K562 (cell line): ENCODE data around the gene NKIRAS2. TPM values are rescaled to one million over a fixed set of nuclear protein-coding genes. Genes with fewer than 3 reads are reported as not detected.

ENCODE experiments used
- ATAC-seq: fragments of 200-7000 bp; cut with Tn5 transposase; 3 replicates; pipeline ENCODE4 v1.9.1; 2020; ENCODE audit warnings: moderate library complexity
- Bru-seq: library from RNA; stranded (reverse); fragments of 400-500 nt; gene quantifications from one replicate; lab custom pipeline; 2021; lab: Mats Ljungman, UMichigan
- BruChase-seq, 2 experiments: library from RNA; stranded (reverse); fragments of 400-500 nt; gene quantifications; one replicate each; lab custom pipeline; 2021; lab: Mats Ljungman, UMichigan
- BruUV-seq: library from RNA; stranded (reverse); fragments of 400-500 nt; replicated peaks from 2 replicates; lab custom pipeline; 2021; lab: Mats Ljungman, UMichigan
- CTCF ChIA-PET: fragments of 300-600 bp; formaldehyde crosslinking; extraction: SDS; loops from one replicate; lab custom pipeline; 2021; ENCODE audit warnings: low intra/inter-chr PET ratio; lab: Yijun Ruan, JAX
- POLR2A ChIA-PET: fragments of 300-600, 350-650 bp; sonication (Branson Sonifier 250); formaldehyde crosslinking; extraction: SDS; loops from one replicate; lab custom pipeline; 2021; ENCODE audit warnings: antibody characterized with exemption, inconsistent platforms; lab: Yijun Ruan, JAX
- DNase-seq, 4 experiments: peaks; one replicate each; pipeline versions ENCODE4 v3.0.0 to v3.0.0-alpha.2; 2011 to 2018; ENCODE audit warnings: low spot score in 3 of 4, mixed read lengths in 3 of 4; ENCODE audit errors: extremely low read depth in 1 of 4
- FAIRE-seq: peaks from 2 replicates; lab custom pipeline; 2011; peaks lifted over from hg19 to GRCh38; lab: Jason Lieb, UNC
- H2AFZ ChIP-seq: 2 replicates; pipeline ENCODE4 v1.6.0; 2011; ENCODE audit warnings: low read depth, low read length, control low read depth, inconsistent platforms
- H3K27ac ChIP-seq: fragments of 200-600 bp; 3 replicates; pipeline ENCODE4 v1.8.0; 2011; ENCODE audit warnings: low read depth, mild to moderate bottlenecking, control low read depth, inconsistent platforms, low read length, moderate library complexity, mixed read lengths; ENCODE audit errors: extremely low read depth
- H3K27me3 ChIP-seq, 2 experiments: fragments of 300-600 bp in 1 of 2; 2 replicates in 1 of 2; 3 replicates in 1 of 2; pipeline versions ENCODE4 v1.6.0 to v1.8.0; 2011; ENCODE audit warnings: inconsistent platforms in 2 of 2, low read length in 2 of 2, mild to moderate bottlenecking in 1 of 2, mixed read lengths in 1 of 2, moderate library complexity in 1 of 2; ENCODE audit not compliant: control insufficient read depth in 2 of 2, insufficient read depth in 2 of 2
- H3K36me3 ChIP-seq: fragments of 300-600 bp; 3 replicates; pipeline ENCODE4 v1.8.0; 2011; ENCODE audit warnings: mild to moderate bottlenecking, low read length, inconsistent platforms; ENCODE audit not compliant: control insufficient read depth, insufficient read depth
- H3K4me1 ChIP-seq, 2 experiments: fragments of 200-600 bp in 1 of 2; replicated peaks in 1 of 2; 2 replicates in 1 of 2; 3 replicates in 1 of 2; pipeline versions ENCODE4 v1.5.1 to v1.8.0; 2011; ENCODE audit warnings: inconsistent platforms in 2 of 2, low read length in 2 of 2, mild to moderate bottlenecking in 1 of 2, mixed read lengths in 1 of 2, moderate library complexity in 1 of 2; ENCODE audit not compliant: control insufficient read depth in 2 of 2, insufficient read depth in 2 of 2
- H3K4me2 ChIP-seq: 2 replicates; pipeline ENCODE4 v1.6.1; 2011; ENCODE audit warnings: low read length, control low read depth, inconsistent platforms, mixed read lengths; ENCODE audit not compliant: insufficient read depth
- H3K4me3 ChIP-seq: fragments of 200-600 bp; sonication (generic), shearing (Covaris generic); 2 replicates; pipeline ENCODE4 v1.5.1; 2016; ENCODE audit warnings: control low read depth, inconsistent platforms
- H3K79me2 ChIP-seq: fragments of 200-600 bp; 3 replicates; pipeline ENCODE4 v1.8.0; 2011; ENCODE audit warnings: low read length, inconsistent platforms; ENCODE audit not compliant: control insufficient read depth, insufficient read depth
- H3K9ac ChIP-seq, 2 experiments: 2 replicates each; pipeline versions ENCODE4 v1.6.0 to v1.6.1; 2011; ENCODE audit warnings: low read depth in 2 of 2, low read length in 2 of 2, control low read depth in 1 of 2, inconsistent platforms in 1 of 2, mild to moderate bottlenecking in 1 of 2, mixed read lengths in 1 of 2; ENCODE audit not compliant: insufficient read depth in 1 of 2
- H3K9me1 ChIP-seq: one replicate; pipeline ENCODE4 v1.6.0; 2011; ENCODE audit warnings: inconsistent platforms, mild to moderate bottlenecking, low read length, moderate library complexity; ENCODE audit not compliant: control insufficient read depth, insufficient read depth
- H3K9me3 ChIP-seq: replicated peaks from 2 replicates; pipeline ENCODE4 v1.5.1; 2011; ENCODE audit warnings: low read depth, low read length, inconsistent platforms; ENCODE audit not compliant: control insufficient read depth, insufficient read depth
- H4K20me1 ChIP-seq: replicated peaks from 2 replicates; pipeline ENCODE4 v1.6.1; 2011; ENCODE audit warnings: low read length, inconsistent platforms, mixed read lengths; ENCODE audit not compliant: control insufficient read depth, insufficient read depth
- ATF1 ChIP-seq, 2 experiments: fragments of 450-650 bp in 1 of 2; IDR thresholded peaks; 2 replicates each; pipeline ENCODE4 v1.6.1; 2016; ENCODE audit warnings: missing compliant biosample characterization in 1 of 2, missing genetic modification characterization in 1 of 2
- BHLHE40 ChIP-seq: IDR thresholded peaks from 2 replicates; pipeline ENCODE4 v1.6.1; 2011; ENCODE audit warnings: low read length, improper control_type of control experiment
- CXXC5 ChIP-seq: fragments of 250-450 bp; sonication (Bioruptor Pico); IDR thresholded peaks from 2 replicates; pipeline ENCODE4 v1.8.0; 2022; ENCODE audit warnings: inconsistent platforms, mild to moderate bottlenecking, moderate library complexity
- HMG20A ChIP-seq: fragments of 450-650 bp; formaldehyde crosslinking; conservative IDR thresholded peaks from 2 replicates; pipeline ENCODE4 v1.4.0; 2020; ENCODE audit warnings: mild to moderate bottlenecking, mixed read lengths
- MAFG ChIP-seq: fragments of 450-650 bp; conservative IDR thresholded peaks from 2 replicates; pipeline ENCODE4 v1.6.1; 2016; ENCODE audit warnings: missing genetic modification characterization, missing compliant biosample characterization
- MEIS2 ChIP-seq: fragments of 450-650 bp; IDR thresholded peaks from 2 replicates; pipeline ENCODE4 v1.6.1; 2014; ENCODE audit warnings: mild to moderate bottlenecking; ENCODE audit not compliant: partially characterized antibody
- NONO ChIP-seq, 2 experiments: fragments of 200-400 bp in 1 of 2; fragments of 450-650 bp in 1 of 2; formaldehyde crosslinking in 1 of 2; IDR thresholded peaks; 2 replicates each; pipeline ENCODE4 v1.6.1; 2017; ENCODE audit warnings: low read depth in 2 of 2, mild to moderate bottlenecking in 2 of 2, moderate library complexity in 2 of 2, low read length in 1 of 2
- PHB2 ChIP-seq: fragments of 450-650 bp; IDR thresholded peaks from 2 replicates; pipeline ENCODE4 v1.6.1; 2017; ENCODE audit warnings: low read depth
- POLR2A ChIP-seq: fragments of 450-650 bp; conservative IDR thresholded peaks from 2 replicates; pipeline ENCODE4 v1.6.1; 2016
- ZFP30 ChIP-seq: fragments of 250-450 bp; sonication (Bioruptor Pico); IDR thresholded peaks from 2 replicates; pipeline ENCODE4 v1.8.0; 2022; ENCODE audit warnings: moderate library complexity, mild to moderate bottlenecking, inconsistent platforms, borderline replicate concordance
- ZKSCAN3 ChIP-seq: fragments of 250-450 bp; sonication (Bioruptor Pico); IDR thresholded peaks from 2 replicates; pipeline ENCODE4 v1.4.0; 2020
- ZNF41 ChIP-seq: fragments of 250-450 bp; sonication (Bioruptor Pico); conservative IDR thresholded peaks from 2 replicates; pipeline ENCODE4 v1.4.0; 2020; ENCODE audit warnings: mild to moderate bottlenecking
- ZNF77 ChIP-seq: fragments of 250-450 bp; sonication (Bioruptor Pico); IDR thresholded peaks from 2 replicates; pipeline ENCODE4 v1.5.0; 2020
- WGBS: fragments of 100-300 bp; shearing (Covaris generic); methylation state at CpG from one replicate; pipeline ENCODE4 v1.1.6; 2016; ENCODE audit warnings: low coverage, mixed read lengths; ENCODE audit not compliant: insufficient coverage; ENCODE audit errors: missing lambda C conversion rate; 5-methylcytosine and 5-hydroxymethylcytosine counted together
- in situ Hi-C: fragments of 300-500 bp; cut with MboI; formaldehyde crosslinking; loops from 4 replicates; pipeline ENCODE4 v1.15.0; 2018; ENCODE audit warnings: inconsistent platforms, mixed read lengths
- intact Hi-C: fragments of 100-400 bp; cut with micrococcal nuclease; formaldehyde crosslinking; loops from 2 replicates; pipeline ENCODE4 v1.14.2; 2022
- long read RNA-seq, 3 experiments: library from polyadenylated mRNA in 2 of 3; library from RNA in 1 of 3; unstranded in 2 of 3; stranded (forward) in 1 of 3; transcript quantifications; one replicate each; pipeline ENCODE4 v2.0.0, GENCODE V29; 2019 to 2022
- polyA minus RNA-seq, 3 experiments: library from RNA; depleted of rRNA, polyadenylated mRNA; stranded (reverse); fragments of >200 nt; gene quantifications; 2 replicates each; pipeline ENCODE4 v1.2.3, GENCODE V29; 2011
- polyA plus RNA-seq, 8 experiments: library from polyadenylated mRNA; depleted of rRNA in 4 of 8; stranded (reverse) in 5 of 8; unstranded in 3 of 8; fragments of >200 nt; fragmentation: Nextera tagmentation in 2 of 8; fragmentation: Illumina TruSeq in 1 of 8; extraction: Ambion mirVana in 2 of 8; extraction: Trizol in 1 of 8; gene quantifications; 2 replicates each; pipeline versions ENCODE4 v1.2.1 to v1.2.3, GENCODE V29; 2011 to 2014; ENCODE audit warnings: inconsistent platforms in 1 of 8, missing spikeins in 1 of 8
- total RNA-seq, 7 experiments: library from RNA; depleted of rRNA in 6 of 7; stranded (reverse); fragments of >200 nt in 6 of 7; fragmentation: Illumina TruSeq in 2 of 7; extraction: Trizol in 2 of 7; gene quantifications; 2 replicates each; pipeline versions ENCODE4 v1.2.1 to v1.2.3, GENCODE V29; 2011 to 2021; ENCODE audit warnings: low replicate concordance in 1 of 7
- TF ChIP-seq, protein P1 (sequence below): fragments of 250-450 bp; sonication (Bioruptor Pico); IDR thresholded peaks from 2 replicates; pipeline ENCODE4 v1.9.0; 2021; ENCODE audit warnings: mild to moderate bottlenecking, inconsistent platforms

The NKIRAS2 gene
- total RNA-seq (2011; cell fraction: chromatin; rRNA removed; ENCODE audit: low replicate concordance) = 17.2 and 40.4 TPM in 2 replicates
- 28.6 and 34.4 TPM in 2 replicates for total RNA-seq (2011; cell fraction: nucleolus; rRNA removed)
- 33.1 and 41.8 TPM in 2 replicates for total RNA-seq (2011; cell fraction: nucleoplasm; rRNA removed)
- total RNA-seq (2014; rRNA removed) = 64.6 and 66.9 TPM in 2 replicates
- 17.9 and 18.7 TPM in 2 replicates for total RNA-seq (2014; rRNA removed; fragmentation: Illumina TruSeq; extraction: Trizol)
- total RNA-seq (2015; rRNA removed; fragmentation: Illumina TruSeq; extraction: Trizol) = 22.1 and 23.1 TPM in 2 replicates
- total RNA-seq (2021) = 37.8 and 45.5 TPM in 2 replicates
- 29.8 and 36.2 TPM in 2 replicates for polyA plus RNA-seq (2011; rRNA removed)
- polyA plus RNA-seq (2011; cell fraction: cytosol; rRNA removed) = 39.9 and 51.1 TPM in 2 replicates
- 23.3 and 30.8 TPM in 2 replicates for polyA plus RNA-seq (2011; cell fraction: nucleus; rRNA removed)
- 35.4 and 103 TPM in 2 replicates for polyA plus RNA-seq (2012)
- 60.7 and 65.5 TPM in 2 replicates for polyA plus RNA-seq (2014; fragmentation: Illumina TruSeq; extraction: Trizol)
- 10 to 100 TPM; 10.1 to 14.6 TPM for polyA plus RNA-seq (2014; fragmentation: Nextera tagmentation; extraction: Ambion mirVana)
- 58.7 and 68.6 TPM in 2 replicates for polyA plus RNA-seq (2014; rRNA removed)
- 18.3 and 23.9 TPM in 2 replicates for polyA minus RNA-seq (2011; rRNA and poly(A)+ RNA removed)
- polyA minus RNA-seq (2011; cell fraction: cytosol; rRNA and poly(A)+ RNA removed) = 18.9 and 19.3 TPM in 2 replicates
- 10.6 and 14.3 TPM in 2 replicates for polyA minus RNA-seq (2011; cell fraction: nucleus; rRNA and poly(A)+ RNA removed)
- percentile 82 among the genes with signal in this experiment for Bru-seq, nascent RNA
- percentile 81 among the genes with signal in this experiment for BruChase-seq, experiment 1, labeled RNA remaining after a 2-hour chase
- percentile 84 among the genes with signal in this experiment for BruChase-seq, experiment 2, labeled RNA remaining after a 6-hour chase
- long read RNA-seq, experiment 1, transcript NKIRAS2-207 (4 exons, 1,461 nt) = minor isoform, 5 of 162 reads
- long read RNA-seq, experiment 1, transcript NKIRAS2-206 (4 exons, 1,909 nt) = major isoform, 30 of 162 reads
- long read RNA-seq, experiment 1, partial matches to known transcripts = 113 of 162 reads
- long read RNA-seq, experiment 1, other reads (novel, unspliced or antisense) = 5 of 162 reads
- long read RNA-seq, experiment 2, full-length matches to known transcripts = 41 of 66 reads
- long read RNA-seq, experiment 2, partial matches to known transcripts = 20 of 66 reads
- long read RNA-seq, experiment 2, other reads (novel, unspliced or antisense) = 5 of 66 reads
- long read RNA-seq, experiment 3, transcript NKIRAS2-206 (4 exons, 1,909 nt) = major isoform, 20 of 35 reads
- long read RNA-seq, experiment 3, partial matches to known transcripts = 0 of 35 reads
- long read RNA-seq, experiment 3, other reads (novel, unspliced or antisense) = 8 of 35 reads

DNA sequence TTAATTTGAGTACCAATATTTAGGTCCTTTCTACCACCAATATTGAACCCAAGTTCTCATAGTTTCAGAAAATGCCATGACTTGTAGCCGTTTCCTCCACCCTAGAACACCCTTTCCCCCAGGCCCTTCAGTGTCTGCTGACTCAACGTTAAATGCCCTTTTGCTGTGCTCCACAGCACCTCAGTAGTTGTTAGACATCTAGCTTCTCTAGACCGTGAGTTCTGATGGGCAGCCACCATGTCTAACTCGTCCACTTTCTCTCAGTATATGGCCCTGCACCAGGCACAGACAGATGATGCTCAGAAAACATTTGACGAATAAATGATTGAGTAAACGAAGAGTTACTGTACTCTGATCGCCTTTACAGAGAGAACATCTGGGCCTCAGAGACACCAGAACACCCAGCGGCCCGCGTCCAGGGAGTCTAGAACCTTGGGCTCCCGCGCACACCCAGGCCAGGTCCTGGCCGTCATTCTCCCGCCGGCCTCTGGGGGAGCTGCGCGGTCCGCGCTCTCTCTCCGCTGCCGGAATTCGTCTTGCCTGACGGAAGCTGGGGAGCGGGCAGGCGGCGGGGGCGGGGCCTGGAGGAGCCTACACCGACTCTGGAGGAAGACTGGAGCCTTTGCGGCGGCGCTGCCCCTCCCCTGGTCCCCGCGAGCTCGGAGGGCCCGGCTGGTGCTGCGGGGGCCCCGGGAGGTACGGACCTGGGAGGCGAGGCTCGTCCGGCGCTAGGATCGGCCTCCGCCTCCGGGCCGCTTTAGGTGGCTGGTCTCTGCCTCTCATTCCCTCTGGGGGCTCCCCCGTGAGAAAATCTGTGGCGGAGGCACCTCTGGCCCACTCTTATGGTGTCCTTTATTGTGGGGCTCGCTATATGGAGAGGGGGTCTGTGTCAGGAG lies at the start of gene NKIRAS2:
Gene NKIRAS2 (plus strand): TSS at position 582 of the 896 bp plus-strand sequence. CDS start 1,488 bp downstream, outside the sequence.
- peak within 1 kb of the TSS; percentile 73 for H3K27ac ChIP-seq
- H3K36me3 ChIP-seq = peaks cover 49% of the 10 kb centered on the region
- no peaks in the 10 kb centered on the region for H3K9me3 ChIP-seq
- peak within 1 kb of the TSS; percentile 91 for H3K4me3 ChIP-seq
- peaks cover 54% of the 10 kb centered on the region for H3K79me2 ChIP-seq
- WGBS = 5% methylated on average over 43 of the region's 49 CpGs
- peak within 1 kb of the TSS; percentile 83 for H3K4me2 ChIP-seq
- H2AFZ ChIP-seq = peak within 1 kb of the TSS; percentile 90
- ATAC-seq = peak; percentile 77
- peaks cover 39 to 45% of the 10 kb centered on the region in 2 experiments for H3K4me1 ChIP-seq
- intact Hi-C loops (loop anchor here (5.0 kb wide), 1 partner anchor 298 kb away; no protein-coding TSS in a partner anchor), in situ Hi-C loops (no loop called here)
- H4K20me1 ChIP-seq = peaks cover 5% of the 10 kb centered on the region; the same call in 1 of the 2 replicates
- ChIA-PET POLR2A (interaction anchor here (0.6 to 2.4 kb wide), 15 partner anchors 9 to 1154 kb away, joined by 3 to 12 read pairs (median 3); partner anchors contain the start of gene CNP), CTCF (interaction anchor here (0.6 to 0.7 kb wide), 2 partner anchors 91 to 102 kb away, joined by 3 read pairs; partner anchors contain the start of gene KAT2A)
- peak; percentile 48 for FAIRE-seq
- peak; percentile 90 to 96 (median 92) for DNase-seq
- H3K9me1 ChIP-seq = no peaks in the 10 kb centered on the region
- BruUV-seq = no TSS peak
- peak within 1 kb of the TSS; percentile 88 to 95 for H3K9ac ChIP-seq
- H3K27me3 ChIP-seq = no peaks in the 10 kb centered on the region
- TF ChIP-seq MAFG (no peak), POLR2A (peak; percentile 80), ZNF77 (no peak), HMG20A (CRISPR knock-in tag) (no peak), ZFP30 (no peak), MEIS2 (peak; percentile 30), BHLHE40 (0 out of 2 replicates have a peak, but pooled peaks have one; percentile 21), ATF1 (CRISPR knock-in tag; IDR thresholded peaks at IDR 0.05) (no peak), ATF1 (tag; IDR thresholded peaks at IDR 0.05) (peak; percentile 57), ZKSCAN3 (CRISPR knock-in tag) (no peak), NONO (IDR thresholded peaks at IDR 0.05; ENCODE audit: low read depth in 2 of 2, low read length in 1 of 2) (peak in 1 of 2 experiments; percentile 55; a peak in 1 of 4 replicates), CXXC5 (CRISPR knock-in tag) (peak; percentile 78), PHB2 (no peak), ZNF41 (CRISPR knock-in tag) (no peak)
- TF ChIP-seq, protein P1, sequence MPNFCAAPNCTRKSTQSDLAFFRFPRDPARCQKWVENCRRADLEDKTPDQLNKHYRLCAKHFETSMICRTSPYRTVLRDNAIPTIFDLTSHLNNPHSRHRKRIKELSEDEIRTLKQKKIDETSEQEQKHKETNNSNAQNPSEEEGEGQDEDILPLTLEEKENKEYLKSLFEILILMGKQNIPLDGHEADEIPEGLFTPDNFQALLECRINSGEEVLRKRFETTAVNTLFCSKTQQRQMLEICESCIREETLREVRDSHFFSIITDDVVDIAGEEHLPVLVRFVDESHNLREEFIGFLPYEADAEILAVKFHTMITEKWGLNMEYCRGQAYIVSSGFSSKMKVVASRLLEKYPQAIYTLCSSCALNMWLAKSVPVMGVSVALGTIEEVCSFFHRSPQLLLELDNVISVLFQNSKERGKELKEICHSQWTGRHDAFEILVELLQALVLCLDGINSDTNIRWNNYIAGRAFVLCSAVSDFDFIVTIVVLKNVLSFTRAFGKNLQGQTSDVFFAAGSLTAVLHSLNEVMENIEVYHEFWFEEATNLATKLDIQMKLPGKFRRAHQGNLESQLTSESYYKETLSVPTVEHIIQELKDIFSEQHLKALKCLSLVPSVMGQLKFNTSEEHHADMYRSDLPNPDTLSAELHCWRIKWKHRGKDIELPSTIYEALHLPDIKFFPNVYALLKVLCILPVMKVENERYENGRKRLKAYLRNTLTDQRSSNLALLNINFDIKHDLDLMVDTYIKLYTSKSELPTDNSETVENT (CRISPR knock-in tag) = peak; percentile 92
